PC-3 (cell line): Measurements from ENCODE around the gene TREH. TPM values are rescaled to one million over a fixed set of nuclear protein-coding genes. Genes with fewer than 3 reads are reported as not detected.

Experiments
- ATAC-seq: fragments of 200-7000 bp; cut with Tn5 transposase; 2 replicates; pipeline ENCODE4 v1.9.1; 2020; ENCODE audit warnings: mild to moderate bottlenecking, moderate library complexity
- BruUV-seq: library from RNA; stranded (reverse); fragments of 400-500 nt; replicated peaks from 2 replicates; lab custom pipeline; 2021; lab: Mats Ljungman, UMichigan
- CTCF ChIA-PET: fragments of 300-600 bp; sonication (Branson Sonifier 250); formaldehyde crosslinking; loops from one replicate; lab custom pipeline; 2022; ENCODE audit warnings: antibody characterized with exemption; lab: Charles Lee
- POLR2A ChIA-PET: fragments of 300-600 bp; sonication (Branson Sonifier 250); formaldehyde crosslinking; loops from one replicate; lab custom pipeline; 2022; ENCODE audit warnings: antibody characterized with exemption; ENCODE audit not compliant: unreplicated experiment; lab: Charles Lee
- DNase-seq: peaks from one replicate; pipeline ENCODE4 v3.0.0-alpha.2; 2015
- H2AFZ ChIP-seq: fragments of 300-600 bp; sonication (generic); 2 replicates; pipeline ENCODE4 v1.6.0; 2016; ENCODE audit warnings: antibody characterized with exemption, low read length
- H3F3A ChIP-seq: fragments of 300-600 bp; sonication (generic); one replicate; pipeline ENCODE4 v1.6.0; 2017; ENCODE audit warnings: antibody characterized with exemption, low read length, control low read depth, mild to moderate bottlenecking; ENCODE audit not compliant: unreplicated experiment
- H3K27ac ChIP-seq: fragments of 300-600 bp; sonication (generic); 2 replicates; pipeline ENCODE4 v1.5.1; 2016; ENCODE audit warnings: mild to moderate bottlenecking, low read length
- H3K27me3 ChIP-seq: fragments of 300-600 bp; sonication (generic); 2 replicates; pipeline ENCODE4 v1.6.1; 2016; ENCODE audit warnings: low read length, mixed read lengths
- H3K36me3 ChIP-seq: fragments of 300-600 bp; sonication (generic); 2 replicates; pipeline ENCODE4 v1.6.1; 2016; ENCODE audit warnings: low read depth, mixed run types, low read length, mixed read lengths
- H3K4me1 ChIP-seq: fragments of 300-600 bp; sonication (generic); 2 replicates; pipeline ENCODE4 v1.5.1; 2016; ENCODE audit warnings: low read length; ENCODE audit not compliant: insufficient read depth
- H3K4me2 ChIP-seq: fragments of 300-600 bp; sonication (generic); 2 replicates; pipeline ENCODE4 v1.6.0; 2016; ENCODE audit warnings: low read length
- H3K4me3 ChIP-seq: fragments of 300-600 bp; sonication (generic); 2 replicates; pipeline ENCODE4 v1.5.1; 2016; ENCODE audit warnings: mild to moderate bottlenecking, low read length, mixed read lengths
- H3K79me2 ChIP-seq: fragments of 300-600 bp; sonication (generic); 2 replicates; pipeline ENCODE4 v1.6.1; 2017; ENCODE audit warnings: low read length, mixed read lengths
- H3K9ac ChIP-seq: fragments of 300-600 bp; sonication (generic); 2 replicates; pipeline ENCODE4 v1.6.0; 2016; ENCODE audit warnings: mild to moderate bottlenecking, low read length
- H3K9me2 ChIP-seq: fragments of 300-600 bp; sonication (generic); replicated peaks from 2 replicates; pipeline ENCODE4 v1.6.1; 2016; ENCODE audit warnings: mixed run types, low read length, mixed read lengths
- H3K9me3 ChIP-seq: fragments of 300-600 bp; sonication (generic); 2 replicates; pipeline ENCODE4 v1.6.1; 2016; ENCODE audit warnings: low read length, mixed read lengths
- H4K20me1 ChIP-seq: fragments of 300-600 bp; sonication (generic); 2 replicates; pipeline ENCODE4 v1.6.1; 2016; ENCODE audit warnings: low read length, mixed read lengths
- CTCF ChIP-seq: fragments of 300-600 bp; sonication (generic); conservative IDR thresholded peaks from 2 replicates; pipeline ENCODE4 v1.5.1; 2017; ENCODE audit warnings: antibody characterized with exemption, low read depth, mild to moderate bottlenecking, low read length
- EZH2 ChIP-seq: fragments of 300-600 bp; sonication (generic); IDR thresholded peaks from one replicate; pipeline ENCODE4 v1.6.1; 2017; ENCODE audit warnings: antibody characterized with exemption, mild to moderate bottlenecking, low read length; ENCODE audit not compliant: unreplicated experiment
- EZH2phosphoT487 ChIP-seq: fragments of 300-600 bp; sonication (generic); IDR thresholded peaks from 2 replicates; pipeline ENCODE4 v1.6.1; 2018; ENCODE audit warnings: mild to moderate bottlenecking, antibody characterized with exemption, low read length, borderline replicate concordance
- intact Hi-C: fragments of 100-400 bp; cut with micrococcal nuclease; formaldehyde crosslinking; loops from 2 replicates; pipeline ENCODE4 v1.9.0; 2023
- total RNA-seq: library from RNA; depleted of rRNA; stranded (reverse); fragments of >200 nt; gene quantifications from 2 replicates; pipeline ENCODE4 v1.2.3, GENCODE V29; 2014

TREH gene
- total RNA-seq, 1 experiment from 2014 or later, result not detected

- Histone ChIP-seq H3F3A (no peaks in the 10 kb centered on the region), H3K4me2 (no peak overlapping the region), H2AFZ (no peak overlapping the region), H3K9me2 (no peaks in the 10 kb centered on the region), H3K9me3 (no peaks in the 10 kb centered on the region), H3K4me3 (no peak overlapping the region), H3K27me3 (no peaks in the 10 kb centered on the region), H3K79me2 (no peaks in the 10 kb centered on the region), H3K27ac (no peak overlapping the region), H4K20me1 (no peaks in the 10 kb centered on the region), H3K4me1 (no peaks in the 10 kb centered on the region; the same call in 1 of the 2 replicates), H3K36me3 (peaks cover 11% of the 10 kb centered on the region; the same call in 1 of the 2 replicates), H3K9ac (no peak overlapping the region)
- ATAC-seq (no peak), DNase-seq (no peak)
- ChIA-PET CTCF (no interaction called here), POLR2A (no interaction called here)
- intact Hi-C loops, result no loop called here
- no TSS peak for BruUV-seq
- TF ChIP-seq CTCF, result no peak
- TF ChIP-seq EZH2, result no peak
- TF ChIP-seq EZH2phosphoT487, result no peak
Observed at GRCh38 chr11:118644496-118644895, 35.0 kb downstream of the TREH start.

GRCh38 chr11:118643995-118644345 lies 35.5 kb downstream of the TREH start:
- Histone ChIP-seq H3K79me2 (no peaks in the 10 kb centered on the region), H3K9me3 (no peaks in the 10 kb centered on the region)

More at GRCh38 chr11:118643995-118644345, 35.5 kb downstream of the TREH start:
- intact Hi-C loops, result no loop called here
- H3K9me2 ChIP-seq, result no peaks in the 10 kb centered on the region
- CTCF ChIA-PET, result no interaction called here
- no peak overlapping the region for H3K4me3 ChIP-seq
- no peaks in the 10 kb centered on the region for H3K27me3 ChIP-seq
- H4K20me1 ChIP-seq, result no peaks in the 10 kb centered on the region
- H3F3A ChIP-seq, result no peaks in the 10 kb centered on the region
- H3K4me1 ChIP-seq, result no peaks in the 10 kb centered on the region; the same call in 1 of the 2 replicates
- no peak overlapping the region for H2AFZ ChIP-seq
- no peak overlapping the region for H3K4me2 ChIP-seq
- POLR2A ChIA-PET, result no interaction called here
- BruUV-seq, result no TSS peak
- TF ChIP-seq EZH2phosphoT487 (no peak), EZH2 (no peak), CTCF (no peak)
- H3K9ac ChIP-seq, result no peak overlapping the region
- peaks cover 11% of the 10 kb centered on the region; the same call in 1 of the 2 replicates for H3K36me3 ChIP-seq
- H3K27ac ChIP-seq, result no peak overlapping the region
- DNase-seq (no peak), ATAC-seq (no peak)
